ENCODE results near the gene OGFOD2.
"Not testable (repeated sequence)": the region's sequence is repeated elsewhere in the genome, so short reads cannot be mapped to it uniquely, and the experiment has no call there.

The OGFOD2 gene

GRCh38 chr12:123004287-123004686 is 29.2 kb downstream of the OGFOD2 start:
- no peak overlapping the region for H3K4me3 ChIP-seq
- H3K27me3 ChIP-seq (ENCODE audit: low read depth): no peaks in the 10 kb centered on the region
- H3K36me3 ChIP-seq (replicated peaks): no peaks in the 10 kb centered on the region
- DNase-seq (ENCODE audit: low spot score in 2 of 2): no peak
- no peaks in the 10 kb centered on the region for H3K9me3 ChIP-seq
- H3K4me1 ChIP-seq: no peaks in the 10 kb centered on the region
- in situ Hi-C loops (cut with MboI; ENCODE audit: low sequenced_read_pairs): no loop called here

- DNase-seq (ENCODE audit: low spot score in 2 of 2): no peak
- no peak overlapping the region for H3K4me3 ChIP-seq
- no peaks in the 10 kb centered on the region for H3K9me3 ChIP-seq
- H3K27me3 ChIP-seq (ENCODE audit: low read depth): no peaks in the 10 kb centered on the region
- in situ Hi-C loops (cut with MboI; ENCODE audit: low sequenced_read_pairs): no loop called here
- no peaks in the 10 kb centered on the region for H3K36me3 ChIP-seq (replicated peaks)
- no peaks in the 10 kb centered on the region for H3K4me1 ChIP-seq
Measured at GRCh38 chr12:123005081-123005626, 30.1 kb downstream of the OGFOD2 start.

GRCh38 chr12:123006977-123007376 is 31.9 kb downstream of the OGFOD2 start:
- Histone ChIP-seq H3K4me1 (no peaks in the 10 kb centered on the region), H3K9me3 (no peaks in the 10 kb centered on the region), H3K36me3 (replicated peaks) (no peaks in the 10 kb centered on the region), H3K4me3 (no peak overlapping the region), H3K27me3 (ENCODE audit: low read depth) (no peaks in the 10 kb centered on the region)
- no peak for DNase-seq (ENCODE audit: low spot score in 2 of 2)
- in situ Hi-C loops (cut with MboI; ENCODE audit: low sequenced_read_pairs): no loop called here

- Histone ChIP-seq H3K27me3 (ENCODE audit: low read depth) (no peaks in the 10 kb centered on the region), H3K4me3 (no peak overlapping the region), H3K9me3 (no peaks in the 10 kb centered on the region), H3K4me1 (no peaks in the 10 kb centered on the region), H3K36me3 (replicated peaks) (no peaks in the 10 kb centered on the region)
- no peak for DNase-seq (ENCODE audit: low spot score in 2 of 2)
- in situ Hi-C loops (cut with MboI; ENCODE audit: low sequenced_read_pairs): no loop called here
Measured at GRCh38 chr12:123010110-123010509, 35.1 kb downstream of the OGFOD2 start.

- no peaks in the 10 kb centered on the region for H3K27me3 ChIP-seq (ENCODE audit: low read depth)
- no peaks in the 10 kb centered on the region for H3K36me3 ChIP-seq (replicated peaks)
- H3K4me1 ChIP-seq: no peaks in the 10 kb centered on the region
- DNase-seq (ENCODE audit: low spot score in 2 of 2): no peak
- no peak overlapping the region for H3K4me3 ChIP-seq
- H3K9me3 ChIP-seq: no peaks in the 10 kb centered on the region
- in situ Hi-C loops (cut with MboI; ENCODE audit: low sequenced_read_pairs): no loop called here
Measured at GRCh38 chr12:123010681-123011080, 35.6 kb downstream of the OGFOD2 start.

GRCh38 chr12:123011701-123012100 is 36.7 kb downstream of the OGFOD2 start:
- Histone ChIP-seq H3K4me1 (no peaks in the 10 kb centered on the region), H3K4me3 (no peak overlapping the region), H3K9me3 (no peaks in the 10 kb centered on the region), H3K27me3 (ENCODE audit: low read depth) (no peaks in the 10 kb centered on the region), H3K36me3 (replicated peaks) (no peaks in the 10 kb centered on the region)
- DNase-seq (ENCODE audit: low spot score in 2 of 2): no peak
- in situ Hi-C loops (cut with MboI; ENCODE audit: low sequenced_read_pairs): no loop called here

GRCh38 chr12:123013185-123014095 is 38.4 kb downstream of the OGFOD2 start:
- Histone ChIP-seq H3K9me3 (no peaks in the 10 kb centered on the region), H3K4me3 (no peak overlapping the region), H3K36me3 (replicated peaks) (no peaks in the 10 kb centered on the region), H3K27me3 (ENCODE audit: low read depth) (no peaks in the 10 kb centered on the region), H3K4me1 (no peaks in the 10 kb centered on the region)
- in situ Hi-C loops (cut with MboI; ENCODE audit: low sequenced_read_pairs): no loop called here
- no peak for DNase-seq (ENCODE audit: low spot score in 2 of 2)

- H3K9me3 ChIP-seq; H3K27me3 ChIP-seq (ENCODE audit: low read depth); H3K36me3 ChIP-seq (replicated peaks); in situ Hi-C loops (cut with MboI; ENCODE audit: low sequenced_read_pairs); H3K4me3 ChIP-seq; H3K4me1 ChIP-seq; DNase-seq (ENCODE audit: low spot score in 2 of 2): not testable (repeated sequence)
Measured at GRCh38 chr12:123014473-123014872, 39.4 kb downstream of the OGFOD2 start.

GRCh38 chr12:123017753-123018152 is 42.7 kb downstream of the OGFOD2 start:
- no peak for DNase-seq (ENCODE audit: low spot score in 2 of 2)
- Histone ChIP-seq H3K4me3 (no peak overlapping the region), H3K4me1 (no peaks in the 10 kb centered on the region), H3K9me3 (no peaks in the 10 kb centered on the region), H3K36me3 (replicated peaks) (no peaks in the 10 kb centered on the region), H3K27me3 (ENCODE audit: low read depth) (no peaks in the 10 kb centered on the region)
- in situ Hi-C loops (cut with MboI; ENCODE audit: low sequenced_read_pairs): no loop called here

GRCh38 chr12:123019841-123020138 is 44.7 kb downstream of the OGFOD2 start:
- in situ Hi-C loops (cut with MboI; ENCODE audit: low sequenced_read_pairs): no loop called here
- DNase-seq (ENCODE audit: low spot score in 2 of 2): no peak
- Histone ChIP-seq H3K4me3 (no peak overlapping the region), H3K36me3 (replicated peaks) (no peaks in the 10 kb centered on the region), H3K9me3 (no peaks in the 10 kb centered on the region), H3K27me3 (ENCODE audit: low read depth) (no peaks in the 10 kb centered on the region), H3K4me1 (no peaks in the 10 kb centered on the region)

- H3K9me3 ChIP-seq: no peaks in the 10 kb centered on the region
- H3K4me1 ChIP-seq: no peaks in the 10 kb centered on the region
- no peak overlapping the region for H3K4me3 ChIP-seq
- no peaks in the 10 kb centered on the region for H3K36me3 ChIP-seq (replicated peaks)
- in situ Hi-C loops (cut with MboI; ENCODE audit: low sequenced_read_pairs): no loop called here
- DNase-seq (ENCODE audit: low spot score in 2 of 2): no peak
- no peaks in the 10 kb centered on the region for H3K27me3 ChIP-seq (ENCODE audit: low read depth)
Measured at GRCh38 chr12:123021688-123022604, 46.9 kb downstream of the OGFOD2 start.

- in situ Hi-C loops (cut with MboI; ENCODE audit: low sequenced_read_pairs): no loop called here
- H3K9me3 ChIP-seq: no peaks in the 10 kb centered on the region
- no peaks in the 10 kb centered on the region for H3K4me1 ChIP-seq
- DNase-seq (ENCODE audit: low spot score in 2 of 2): no peak
- no peak overlapping the region for H3K4me3 ChIP-seq
- H3K27me3 ChIP-seq (ENCODE audit: low read depth): no peaks in the 10 kb centered on the region
- H3K36me3 ChIP-seq (replicated peaks): no peaks in the 10 kb centered on the region
Measured at GRCh38 chr12:123022846-123023245, 47.8 kb downstream of the OGFOD2 start.

- Histone ChIP-seq H3K4me1 (no peaks in the 10 kb centered on the region), H3K36me3 (replicated peaks) (no peaks in the 10 kb centered on the region), H3K9me3 (no peaks in the 10 kb centered on the region), H3K4me3 (no peak overlapping the region), H3K27me3 (ENCODE audit: low read depth) (no peaks in the 10 kb centered on the region)
- in situ Hi-C loops (cut with MboI; ENCODE audit: low sequenced_read_pairs): no loop called here
- no peak for DNase-seq (ENCODE audit: low spot score in 2 of 2)
Measured at GRCh38 chr12:123024819-123025391, 49.9 kb downstream of the OGFOD2 start.
